RWPE2 (cell line): ENCODE data around the gene QRFPR.
"Not testable (repeated sequence)": the region's sequence is repeated elsewhere in the genome, so short reads cannot be mapped to it uniquely, and the experiment has no call there.

Source experiments
- ATAC-seq: fragments of 200-7000 bp; cut with Tn5 transposase; 3 replicates; pipeline ENCODE4 v1.9.1; 2021; ENCODE audit warnings: low read depth
- DNase-seq: peaks from one replicate; pipeline ENCODE4 v3.0.0-alpha.2; 2020; ENCODE audit warnings: low spot score
- H3K27ac ChIP-seq: fragments of 450-650 bp; 2 replicates; pipeline ENCODE4 v1.5.1; 2017; ENCODE audit warnings: mild to moderate bottlenecking; ENCODE audit not compliant: poor library complexity, severe bottlenecking
- H3K27me3 ChIP-seq: fragments of 250-450 bp; sonication (Bioruptor Pico); 2 replicates; pipeline ENCODE4 v1.5.1; 2021; ENCODE audit warnings: mild to moderate bottlenecking, moderate library complexity; ENCODE audit not compliant: insufficient read depth, poor library complexity, severe bottlenecking
- H3K36me3 ChIP-seq: fragments of 250-450 bp; sonication (Bioruptor Pico); 2 replicates; pipeline ENCODE4 v1.5.1; 2020; ENCODE audit warnings: low read depth, mild to moderate bottlenecking, moderate library complexity
- H3K4me1 ChIP-seq: fragments of 250-450 bp; sonication (Bioruptor Pico); 2 replicates; pipeline ENCODE4 v1.5.1; 2021; ENCODE audit warnings: mild to moderate bottlenecking, moderate library complexity; ENCODE audit not compliant: insufficient read depth, poor library complexity, severe bottlenecking
- H3K4me3 ChIP-seq: fragments of 250-450 bp; sonication (Bioruptor Pico); 2 replicates; pipeline ENCODE4 v1.5.1; 2021; ENCODE audit warnings: mild to moderate bottlenecking, moderate library complexity; ENCODE audit not compliant: severe bottlenecking
- H3K9me3 ChIP-seq: fragments of 250-450 bp; sonication (Bioruptor Pico); 2 replicates; pipeline ENCODE4 v1.5.1; 2021; ENCODE audit warnings: mild to moderate bottlenecking, moderate library complexity; ENCODE audit not compliant: severe bottlenecking
- TF ChIP-seq, protein P1 (sequence below): fragments of 450-650 bp; IDR thresholded peaks from one replicate; pipeline ENCODE4 v1.5.1; 2017; ENCODE audit warnings: mild to moderate bottlenecking, moderate library complexity; ENCODE audit not compliant: poor library complexity, severe bottlenecking

Gene QRFPR

DNA sequence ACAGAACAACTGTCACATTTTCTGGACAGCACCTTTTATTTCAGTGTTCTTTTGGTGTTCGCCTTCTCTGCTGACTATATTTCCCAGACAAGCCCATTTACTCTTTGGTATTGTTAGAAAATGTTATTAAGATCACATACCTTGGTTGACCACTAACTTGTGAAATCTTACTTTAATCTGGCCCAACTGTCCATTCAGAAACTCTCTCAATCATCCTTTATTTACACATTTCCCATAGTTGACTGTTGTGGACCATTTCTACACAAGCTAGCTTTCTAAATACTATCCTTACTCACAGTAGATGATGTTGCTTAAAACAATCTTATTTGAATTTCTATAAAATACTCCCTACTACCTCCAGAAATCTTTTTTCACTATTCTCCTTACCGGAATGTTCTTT is 64.7 kb downstream of the QRFPR start:
- H3K36me3 ChIP-seq: no peaks in the 10 kb centered on the region
- no peaks in the 10 kb centered on the region for H3K4me1 ChIP-seq
- no peak overlapping the region for H3K27ac ChIP-seq
- DNase-seq (no peak), ATAC-seq (no peak)
- H3K27me3 ChIP-seq: no peaks in the 10 kb centered on the region
- TF ChIP-seq, protein P1, sequence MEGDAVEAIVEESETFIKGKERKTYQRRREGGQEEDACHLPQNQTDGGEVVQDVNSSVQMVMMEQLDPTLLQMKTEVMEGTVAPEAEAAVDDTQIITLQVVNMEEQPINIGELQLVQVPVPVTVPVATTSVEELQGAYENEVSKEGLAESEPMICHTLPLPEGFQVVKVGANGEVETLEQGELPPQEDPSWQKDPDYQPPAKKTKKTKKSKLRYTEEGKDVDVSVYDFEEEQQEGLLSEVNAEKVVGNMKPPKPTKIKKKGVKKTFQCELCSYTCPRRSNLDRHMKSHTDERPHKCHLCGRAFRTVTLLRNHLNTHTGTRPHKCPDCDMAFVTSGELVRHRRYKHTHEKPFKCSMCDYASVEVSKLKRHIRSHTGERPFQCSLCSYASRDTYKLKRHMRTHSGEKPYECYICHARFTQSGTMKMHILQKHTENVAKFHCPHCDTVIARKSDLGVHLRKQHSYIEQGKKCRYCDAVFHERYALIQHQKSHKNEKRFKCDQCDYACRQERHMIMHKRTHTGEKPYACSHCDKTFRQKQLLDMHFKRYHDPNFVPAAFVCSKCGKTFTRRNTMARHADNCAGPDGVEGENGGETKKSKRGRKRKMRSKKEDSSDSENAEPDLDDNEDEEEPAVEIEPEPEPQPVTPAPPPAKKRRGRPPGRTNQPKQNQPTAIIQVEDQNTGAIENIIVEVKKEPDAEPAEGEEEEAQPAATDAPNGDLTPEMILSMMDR: no peak
- no peak overlapping the region for H3K4me3 ChIP-seq
- no peaks in the 10 kb centered on the region for H3K9me3 ChIP-seq

DNA sequence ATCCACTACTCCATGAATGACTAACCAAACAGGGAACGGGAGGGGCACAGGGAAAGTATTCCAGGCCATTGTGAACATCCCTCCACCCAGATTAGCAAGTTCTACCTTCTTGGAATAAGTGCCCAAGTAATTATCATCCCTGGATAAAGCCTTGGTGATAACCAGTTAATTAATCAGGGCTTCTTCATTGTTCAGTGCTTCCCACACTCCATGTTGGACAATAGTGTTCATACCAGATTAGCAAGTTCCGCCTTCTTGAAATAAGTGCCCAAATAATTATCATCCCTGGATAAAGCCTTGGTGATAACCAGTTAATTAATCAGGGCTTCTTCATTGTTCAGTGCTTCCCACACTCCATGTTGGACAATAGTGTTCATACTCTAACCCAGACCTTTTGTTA is 67.4 kb downstream of the QRFPR start:
- ATAC-seq, H3K9me3 ChIP-seq, H3K36me3 ChIP-seq, H3K27me3 ChIP-seq, H3K27ac ChIP-seq, DNase-seq, H3K4me3 ChIP-seq, H3K4me1 ChIP-seq: not testable (repeated sequence)

DNA sequence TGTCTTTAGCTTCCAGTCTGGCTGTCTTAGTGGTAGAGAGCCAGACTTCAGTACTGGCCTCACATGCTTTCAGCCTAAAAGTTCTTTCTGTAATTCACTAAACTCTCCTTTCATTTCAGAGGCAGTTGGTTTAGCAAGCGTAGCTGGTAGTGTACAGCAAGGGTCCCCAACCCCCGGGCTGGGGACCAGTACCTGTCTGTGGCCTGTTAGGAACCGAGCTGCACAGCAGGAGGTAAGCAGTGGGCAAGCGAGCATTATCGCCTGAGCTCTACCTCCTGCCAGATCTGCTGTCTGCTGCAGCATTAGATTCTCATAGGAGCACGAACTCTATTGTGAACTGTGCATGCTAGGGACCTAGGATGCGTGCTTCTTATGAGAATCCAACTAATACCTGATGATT is 72.0 kb downstream of the QRFPR start:
- Histone ChIP-seq H3K27me3 (no peaks in the 10 kb centered on the region), H3K27ac (no peak overlapping the region), H3K9me3 (no peaks in the 10 kb centered on the region), H3K4me1 (no peaks in the 10 kb centered on the region), H3K36me3 (no peaks in the 10 kb centered on the region), H3K4me3 (no peak overlapping the region)
- DNase-seq: no peak
- no peak for ATAC-seq
- TF ChIP-seq, protein P1: no peak

DNA sequence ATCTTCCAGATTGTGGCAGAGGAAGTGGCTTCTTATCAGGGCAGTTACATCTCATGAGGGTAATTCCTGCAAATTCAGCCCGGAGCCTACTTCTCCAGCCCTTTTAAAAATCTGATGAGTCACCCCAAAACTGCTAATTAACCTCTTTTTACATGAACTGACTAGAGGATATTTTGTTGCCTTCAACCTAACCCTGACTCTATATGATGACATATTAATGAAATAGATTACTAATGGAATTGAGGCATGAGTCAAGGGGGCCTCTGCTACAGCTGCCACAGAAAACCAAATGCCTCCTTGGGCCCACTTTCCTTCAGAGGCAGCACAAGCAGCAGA is 72.5 kb downstream of the QRFPR start:
- TF ChIP-seq, protein P1: no peak
- DNase-seq (no peak), ATAC-seq (no peak)
- H3K9me3 ChIP-seq: no peaks in the 10 kb centered on the region
- no peaks in the 10 kb centered on the region for H3K4me1 ChIP-seq
- no peaks in the 10 kb centered on the region for H3K36me3 ChIP-seq
- no peaks in the 10 kb centered on the region for H3K27me3 ChIP-seq
- H3K4me3 ChIP-seq: no peak overlapping the region
- no peak overlapping the region for H3K27ac ChIP-seq

DNA sequence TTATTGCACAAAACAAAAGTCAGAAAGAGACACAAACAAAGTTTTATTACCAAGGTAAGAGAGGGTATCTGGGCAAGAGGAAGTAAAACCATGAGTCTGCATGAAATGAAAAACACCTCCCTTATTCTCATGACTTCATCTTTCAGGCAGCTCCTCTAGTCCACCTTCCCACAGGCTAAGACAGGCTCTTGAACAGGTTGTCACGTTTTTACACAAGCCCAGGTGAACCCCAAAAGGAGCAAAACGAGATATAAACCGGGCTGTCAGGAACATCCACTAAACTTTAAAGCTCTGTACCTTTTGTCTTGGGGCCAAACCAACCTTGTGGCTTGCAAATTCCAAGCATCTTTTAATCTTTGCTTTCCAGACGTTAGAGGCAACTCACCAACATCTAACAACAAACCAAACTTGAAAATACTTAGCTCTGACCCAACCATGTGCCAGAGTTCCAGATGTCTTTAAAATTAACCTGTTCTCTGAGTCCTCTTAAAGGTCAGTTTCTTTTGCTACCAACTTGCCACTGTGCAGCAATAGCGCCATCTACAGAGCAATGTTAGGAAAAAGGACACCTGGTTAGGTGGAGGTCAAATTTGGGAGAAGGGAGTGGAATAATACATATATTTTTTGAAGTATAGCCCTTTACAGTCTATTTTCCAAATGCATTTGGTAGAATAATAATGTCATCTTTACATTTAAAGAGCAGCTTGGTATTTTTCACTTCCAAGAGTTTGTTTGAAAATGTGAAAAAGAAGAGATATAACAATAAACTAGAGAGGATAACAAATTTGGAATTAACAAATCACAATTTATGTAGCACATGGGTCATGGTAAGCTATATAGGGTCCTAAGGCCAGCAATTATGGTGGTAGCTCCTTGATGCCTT is 73.1 kb downstream of the QRFPR start:
- H3K27me3 ChIP-seq: no peaks in the 10 kb centered on the region
- H3K36me3 ChIP-seq: no peaks in the 10 kb centered on the region
- TF ChIP-seq, protein P1: peak; percentile 78
- H3K4me3 ChIP-seq: no peak overlapping the region
- no peaks in the 10 kb centered on the region for H3K9me3 ChIP-seq
- H3K27ac ChIP-seq: no peak overlapping the region
- ATAC-seq: peak; percentile 70
- no peak for DNase-seq
- H3K4me1 ChIP-seq: no peaks in the 10 kb centered on the region
